Middle frontal gyrus (tissue), 1 donor: ENCODE results near the gene KLHL36.
A peak's percentile ranks its signal among the peaks of the same experiment; 100 is the strongest.
"Not testable (repeated sequence)": the region's sequence is repeated elsewhere in the genome, so short reads cannot be mapped to it uniquely, and the experiment has no call there.

Experiments
- DNase-seq: peaks from one replicate; pipeline ENCODE4 v3.0.0-alpha.2; 2015; ENCODE audit warnings: low spot score; ENCODE audit errors: extremely low spot score

KLHL36 gene

DNA sequence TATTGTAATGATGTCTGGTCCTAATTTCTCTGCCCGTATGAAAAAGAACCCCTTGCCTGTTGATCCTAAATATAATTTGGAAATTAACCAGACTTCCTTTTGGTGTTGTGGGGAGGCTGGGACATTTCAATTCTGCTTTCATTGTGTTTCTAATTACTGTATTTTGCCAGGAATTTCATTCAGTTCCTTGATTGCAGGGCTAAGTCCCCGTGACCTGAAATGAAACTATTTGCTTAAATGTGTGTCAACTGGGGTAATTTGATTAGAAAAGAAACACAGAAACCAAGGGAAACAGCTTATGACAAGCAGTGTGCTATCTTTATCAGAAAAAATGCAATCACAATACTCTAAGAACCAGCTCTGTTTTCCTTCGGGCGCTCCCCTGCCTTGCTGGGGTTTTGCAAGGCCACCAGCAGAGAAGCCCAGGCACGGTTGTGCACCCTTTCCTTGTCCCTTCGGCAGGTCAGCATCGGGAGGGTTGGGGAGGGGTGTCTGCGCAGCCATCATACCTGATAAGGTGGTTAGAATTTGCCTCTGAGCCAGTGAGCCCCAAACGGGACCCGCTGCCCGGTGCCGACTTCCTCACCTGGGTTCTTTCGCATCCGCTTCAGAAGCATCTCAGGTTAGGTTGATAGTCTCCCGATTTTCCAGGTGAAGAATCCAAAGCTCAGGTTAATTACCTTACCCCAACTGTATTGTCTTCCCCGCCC, 19.4 kb downstream of the KLHL36 start:
- DNase-seq, result no peak

DNA sequence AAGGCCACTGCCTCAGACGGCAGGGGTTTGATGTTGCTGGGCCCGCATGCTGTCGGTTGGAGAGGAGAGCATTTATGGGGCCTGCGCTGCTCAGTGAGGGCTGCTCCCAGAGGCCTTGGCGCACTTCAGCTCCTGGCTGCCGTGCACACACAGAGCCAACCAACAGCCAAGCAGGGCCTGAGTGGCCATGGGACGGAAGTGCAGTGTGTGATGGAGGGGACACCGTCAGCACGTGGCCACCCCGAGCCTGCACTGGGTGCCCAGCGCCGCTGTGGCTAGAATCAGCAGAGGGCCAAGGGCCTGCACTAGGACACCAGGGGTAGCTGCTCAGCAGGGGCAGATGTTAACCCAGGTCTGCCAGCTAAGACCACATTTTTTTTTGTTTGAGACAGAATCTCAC, 21.8 kb downstream of the KLHL36 start:
- no peak for DNase-seq

DNA sequence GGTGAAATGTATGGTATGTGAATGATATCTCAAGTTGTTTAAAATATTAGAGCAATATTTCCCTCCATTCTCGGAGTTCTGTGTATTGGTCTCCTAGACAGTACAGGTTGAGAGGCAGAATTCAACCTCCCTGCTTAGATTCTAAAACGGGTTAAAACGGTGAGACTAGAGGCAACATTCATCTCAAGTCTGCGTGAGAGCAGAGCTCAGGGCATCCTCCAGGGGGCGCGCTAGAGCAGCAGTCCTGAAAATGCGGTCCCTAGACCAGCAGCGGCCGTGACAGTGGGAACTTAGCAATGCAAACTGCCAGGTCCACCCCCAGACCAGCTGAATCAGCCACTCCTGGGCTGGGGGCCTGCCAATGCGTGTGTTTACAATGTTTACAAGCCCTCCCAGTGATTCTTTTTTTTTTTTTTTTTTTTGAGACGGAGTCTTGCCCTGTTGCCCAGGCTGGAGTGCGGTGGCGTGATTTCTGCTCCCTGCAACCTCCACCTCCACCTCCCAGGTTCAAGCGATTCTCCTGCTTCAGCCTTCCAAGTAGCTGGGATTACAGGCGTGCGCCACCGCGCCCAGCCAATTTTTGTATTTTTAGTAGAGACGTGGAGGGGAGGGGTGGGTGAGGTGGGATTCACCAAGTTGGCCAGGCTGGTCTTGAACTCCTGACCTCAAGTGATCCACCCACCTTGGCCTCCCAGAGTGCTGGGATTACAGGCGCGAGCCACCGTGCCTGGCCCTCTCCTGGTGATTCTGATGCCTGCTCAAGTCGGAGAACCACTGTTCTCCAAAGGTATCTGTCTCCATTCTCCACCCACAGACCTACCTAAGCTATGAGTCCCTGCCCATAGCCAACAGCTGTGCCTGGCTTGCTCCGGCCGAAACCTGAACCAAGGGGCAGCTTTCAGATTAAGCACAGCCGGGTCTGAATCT, 24.2 kb downstream of the KLHL36 start:
- DNase-seq, result peak; percentile 18

DNA sequence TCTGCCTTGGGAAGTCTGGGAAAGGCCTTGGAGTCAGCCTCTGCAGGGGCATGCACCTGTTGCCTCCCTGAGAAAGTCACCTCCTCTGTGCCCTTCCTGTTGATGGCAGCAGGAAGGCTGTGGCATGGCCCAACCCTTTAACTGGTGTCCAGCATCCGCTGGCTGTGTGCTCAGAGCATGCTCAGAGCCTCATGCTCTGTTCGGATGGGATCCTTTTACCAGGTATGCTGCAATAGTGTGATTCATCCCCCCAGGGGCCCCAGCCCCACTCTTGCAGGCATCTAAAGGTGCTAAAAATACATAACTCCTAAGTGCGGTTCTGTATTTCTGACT, 24.9 kb downstream of the KLHL36 start:
- no peak for DNase-seq

DNA sequence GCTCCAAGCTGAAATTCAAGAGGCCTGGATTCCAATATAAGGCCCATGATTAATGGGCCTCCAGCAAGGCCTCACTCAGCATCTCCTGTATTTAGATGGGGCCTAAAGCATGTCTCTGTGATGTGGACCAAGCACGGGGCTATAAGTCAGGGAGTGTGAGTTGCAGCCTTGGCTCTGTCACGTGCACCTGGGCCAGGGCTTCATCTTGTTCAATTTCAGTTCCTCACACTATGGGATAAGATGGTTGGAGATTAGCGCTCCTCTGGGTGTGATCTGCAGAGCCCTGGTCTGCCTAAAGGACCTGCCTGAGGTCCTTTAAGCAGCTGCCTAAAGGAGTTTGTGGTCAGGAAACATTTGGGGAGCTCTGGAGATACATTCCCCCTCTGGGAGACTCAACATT, 25.2 kb downstream of the KLHL36 start:
- no peak for DNase-seq

DNA sequence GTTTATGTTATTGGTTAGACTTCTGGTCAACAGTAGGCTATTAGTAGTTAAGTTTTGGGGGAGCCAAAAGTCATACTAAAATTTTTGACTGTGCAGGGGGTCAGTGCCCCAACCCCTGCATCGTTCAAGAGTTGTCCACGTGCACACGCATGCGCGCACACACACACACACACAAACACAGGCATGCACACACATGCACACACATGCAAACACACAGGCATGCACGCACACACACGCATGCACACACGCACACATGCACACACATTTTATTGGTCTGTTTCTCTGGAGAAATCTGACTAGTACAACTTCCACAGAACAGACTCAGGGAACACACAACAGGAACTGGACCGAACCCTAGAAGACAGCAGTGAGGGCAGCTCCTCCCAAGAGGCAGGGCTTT, 27.1 kb downstream of the KLHL36 start:
- no peak for DNase-seq

DNA sequence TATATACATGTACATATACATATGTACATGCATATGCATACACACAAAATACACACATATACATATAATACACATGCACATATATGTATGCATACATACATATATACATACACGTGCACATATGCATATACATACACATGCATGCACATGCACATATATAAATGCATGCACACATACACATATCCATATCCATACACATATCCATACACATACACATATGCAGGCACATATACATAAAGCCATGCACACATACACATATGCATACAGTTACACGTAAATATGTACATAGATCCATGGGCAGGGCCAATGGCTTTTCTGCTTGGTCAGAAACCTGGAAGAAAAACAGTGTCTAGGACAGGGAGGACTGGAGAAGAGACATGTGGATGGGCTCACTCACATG, 27.6 kb downstream of the KLHL36 start:
- DNase-seq, result no peak

DNA sequence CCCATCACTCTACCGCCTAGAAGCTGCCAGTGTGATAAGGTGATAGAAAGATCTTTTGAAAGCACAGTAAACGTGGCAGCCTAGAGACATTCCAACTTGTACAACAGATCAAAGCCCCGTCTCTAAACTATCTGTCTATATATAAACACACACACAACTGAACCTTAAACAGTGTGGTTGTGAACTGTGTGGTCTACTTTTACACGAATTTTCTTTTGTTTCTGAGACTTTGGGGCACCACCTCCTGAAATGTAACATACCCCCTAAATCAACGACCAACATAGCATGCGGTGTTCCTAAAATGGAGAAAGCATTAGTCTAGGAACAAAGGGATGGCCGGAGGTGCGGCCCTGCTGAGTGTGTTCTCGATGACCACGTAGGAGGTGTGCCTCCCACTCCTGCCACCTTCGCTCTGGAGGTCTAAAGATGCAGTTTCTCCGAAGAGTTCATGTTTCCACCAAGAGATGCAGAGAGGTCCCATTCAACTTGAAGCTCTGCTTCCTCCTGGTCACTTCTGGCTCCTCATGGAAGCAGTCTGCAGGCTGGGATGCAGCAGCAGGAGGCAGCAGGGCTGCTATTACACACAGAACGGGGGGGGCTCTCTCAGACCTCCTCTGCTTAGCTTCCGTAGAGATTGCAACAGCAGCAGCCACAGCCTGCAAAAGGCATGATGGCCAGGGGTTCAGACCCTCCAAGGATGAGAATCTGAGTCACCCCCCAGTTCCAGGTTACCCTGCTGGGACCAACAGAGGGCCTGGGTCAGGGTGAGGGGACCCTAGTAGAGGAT, 28.9 kb downstream of the KLHL36 start:
- DNase-seq, result no peak

DNA sequence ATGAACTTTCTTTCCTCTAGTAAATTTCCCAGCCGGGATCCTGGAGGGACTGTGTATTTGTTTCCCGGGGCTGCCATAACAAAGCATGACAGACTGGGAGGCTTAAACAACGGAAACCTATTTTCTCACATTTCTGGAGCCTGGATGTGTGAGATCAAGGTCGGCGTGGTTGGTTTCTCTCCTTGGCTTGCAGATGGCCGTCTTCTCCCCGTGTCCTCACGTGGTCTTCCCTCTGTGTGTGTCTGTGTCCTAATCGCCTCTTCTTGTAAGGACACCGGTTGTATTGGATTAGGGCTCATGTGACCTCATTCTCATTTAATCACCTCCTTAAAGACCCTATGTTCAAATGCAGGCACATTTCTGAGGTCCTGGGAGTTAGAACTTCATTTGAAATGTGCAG, 29.5 kb downstream of the KLHL36 start:
- DNase-seq, result no peak

DNA sequence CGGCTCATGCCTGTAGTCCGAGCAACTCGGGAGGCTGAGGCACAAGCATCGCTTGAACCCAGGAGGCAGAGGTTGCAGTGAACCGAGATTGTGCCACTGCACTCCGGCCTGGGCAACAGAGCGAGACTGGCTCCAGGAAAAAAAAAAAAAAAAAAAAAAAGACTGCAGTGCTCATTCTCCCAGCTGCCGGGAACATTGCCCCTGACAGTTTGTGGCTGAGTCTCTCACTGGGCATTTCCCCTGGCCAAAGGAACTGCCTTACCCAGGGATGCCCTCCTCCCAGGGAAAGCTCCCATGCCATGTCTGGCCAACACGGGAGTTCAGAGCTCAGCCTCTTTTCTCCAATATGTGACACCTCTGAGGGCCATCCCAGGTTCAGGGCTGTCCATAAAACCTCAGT, 30.2 kb downstream of the KLHL36 start:
- DNase-seq, result no peak

DNA sequence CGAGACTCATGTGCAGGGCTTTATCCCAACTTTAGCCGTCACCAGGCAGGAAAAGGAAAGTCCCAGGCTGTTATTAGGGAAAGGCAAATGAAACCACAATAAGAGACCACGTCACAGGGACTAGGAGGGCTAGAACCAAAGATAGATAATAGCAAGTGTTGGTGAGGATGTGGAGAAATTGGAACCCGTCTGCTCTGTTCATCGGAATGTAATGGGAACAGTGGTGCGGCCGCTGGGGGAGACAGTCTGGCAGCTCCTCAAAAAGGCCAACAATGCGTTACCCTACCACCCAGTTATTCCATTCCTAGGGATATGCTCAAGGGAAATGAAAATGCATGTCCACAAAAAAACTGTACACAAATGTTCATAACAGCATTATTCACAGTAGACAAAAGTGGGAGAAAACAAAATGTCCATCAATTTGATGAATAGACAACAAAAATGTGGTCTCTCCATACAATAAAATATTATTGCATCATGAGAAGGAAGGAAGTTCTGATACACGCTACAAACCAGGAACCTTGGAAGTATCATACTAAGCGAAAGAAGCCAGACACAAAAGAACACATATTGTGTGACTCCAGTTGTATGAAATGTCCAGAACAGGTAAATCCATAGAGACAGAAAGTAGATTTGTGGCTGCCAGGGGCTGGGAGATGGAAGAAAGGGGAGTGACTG, 32.0 kb downstream of the KLHL36 start:
- DNase-seq, result no peak

DNA sequence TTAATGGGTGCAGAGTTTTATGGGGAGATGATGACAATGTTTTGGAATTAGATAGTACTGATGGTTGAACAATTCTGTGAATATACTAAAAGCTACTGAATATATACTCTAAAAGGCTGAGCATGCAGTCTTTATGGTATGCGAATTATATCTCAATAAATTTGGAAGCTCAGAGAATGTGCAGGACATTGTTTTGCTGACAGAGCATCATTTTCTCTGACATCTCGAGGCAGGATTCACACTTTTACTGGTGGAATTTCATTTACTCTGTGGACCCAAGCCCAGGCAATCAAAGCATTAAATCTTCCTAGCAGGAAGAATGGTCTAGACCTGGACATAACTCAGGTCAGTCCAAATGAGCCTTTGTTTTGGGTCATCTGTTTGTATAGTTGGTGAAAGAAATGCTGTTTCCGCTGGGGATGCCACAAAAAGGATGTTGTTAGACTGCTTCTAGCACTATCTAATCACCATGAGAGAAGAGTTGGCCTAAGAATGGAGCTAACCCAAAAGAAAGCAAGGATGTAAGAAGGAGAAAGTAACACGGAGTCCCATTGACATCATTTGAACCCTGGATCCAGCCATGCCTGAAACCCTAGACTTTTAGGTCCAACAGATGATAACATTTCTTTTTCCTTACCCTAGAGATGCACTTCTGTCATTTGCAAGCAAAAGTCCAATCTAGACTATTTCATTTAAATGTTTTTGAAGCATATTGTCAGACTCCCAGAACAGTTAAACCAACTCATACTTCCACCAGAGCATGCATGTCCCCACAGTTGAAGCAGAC, 32.7 kb downstream of the KLHL36 start:
- no peak for DNase-seq

DNA sequence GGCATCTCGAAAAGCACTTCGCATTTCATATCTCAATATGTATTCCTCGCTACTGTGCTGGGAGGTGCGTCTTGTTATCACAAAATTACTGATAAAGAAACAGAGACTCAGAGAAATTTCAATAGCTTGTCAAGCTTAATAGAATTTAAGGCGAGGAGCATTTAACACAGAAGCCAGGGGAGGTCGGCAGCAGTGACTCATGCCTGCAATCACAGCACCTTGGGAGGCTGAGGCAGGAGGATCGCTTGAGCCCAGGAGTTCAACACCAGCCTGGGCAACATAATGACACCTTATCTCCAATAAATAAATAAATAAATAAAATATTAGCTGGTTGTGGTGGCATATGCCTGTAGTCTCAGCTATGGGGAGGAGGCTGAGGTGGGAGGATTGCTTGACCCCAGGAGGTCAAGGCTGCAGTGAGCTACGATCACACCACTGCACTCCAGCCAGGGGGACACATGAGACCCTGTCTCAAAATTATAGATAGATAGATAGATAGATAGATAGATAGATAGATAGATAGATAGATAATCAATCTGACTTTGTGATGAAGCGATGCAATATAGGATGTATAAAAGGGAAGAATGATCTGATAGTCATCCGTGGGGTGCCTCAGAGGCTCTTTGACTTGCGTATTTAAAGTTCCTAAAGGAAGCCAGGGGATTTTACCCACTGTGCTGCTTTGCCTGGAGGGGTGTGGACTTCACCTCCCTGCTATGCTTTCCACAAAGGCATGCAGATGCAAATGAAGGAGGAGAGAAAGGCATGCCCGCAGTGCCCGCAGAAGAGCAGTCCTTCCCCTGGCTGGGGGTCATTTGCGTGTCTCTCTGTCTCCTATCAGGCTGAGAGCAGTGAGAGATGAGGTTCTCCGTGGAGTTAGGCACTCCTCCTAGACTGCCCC, 35.6 kb downstream of the KLHL36 start:
- no peak for DNase-seq

DNA sequence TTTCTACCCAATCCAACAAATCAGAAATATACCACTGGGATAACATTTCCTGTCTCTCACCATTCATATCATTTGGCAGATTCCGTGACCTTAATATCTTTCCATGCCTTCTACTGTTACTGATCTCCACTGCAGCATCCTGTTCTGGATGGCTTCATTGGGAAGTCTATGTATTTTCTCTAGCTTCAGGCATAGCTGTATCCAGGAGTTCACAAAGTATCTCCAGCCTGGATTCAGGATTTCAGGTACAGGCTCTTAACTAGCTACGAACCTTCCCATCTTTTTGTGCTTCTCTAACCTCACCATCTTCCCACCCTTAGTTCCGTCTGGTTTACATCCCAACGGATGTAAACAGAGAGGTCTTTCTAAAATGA, 36.3 kb downstream of the KLHL36 start:
- DNase-seq, result no peak

DNA sequence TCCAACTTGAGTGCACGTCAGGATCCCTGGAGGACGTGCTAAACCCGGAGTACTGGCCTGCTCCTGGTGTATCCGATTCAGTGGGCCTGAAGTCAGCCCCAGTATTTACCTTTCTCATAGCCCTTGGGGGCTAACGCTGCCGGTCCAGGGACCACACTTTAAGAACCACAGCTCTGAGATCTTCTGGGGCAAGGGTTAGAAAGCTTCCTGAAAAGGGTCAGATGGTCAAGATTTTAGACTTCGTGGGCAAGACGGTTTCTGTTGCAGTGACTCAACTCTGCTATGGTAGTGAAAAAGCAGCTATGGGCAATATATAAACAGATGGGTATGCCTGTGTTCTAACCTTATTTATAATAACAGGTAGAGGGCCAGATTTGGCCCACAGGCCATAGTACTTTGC, 36.9 kb downstream of the KLHL36 start:
- DNase-seq, result no peak

DNA sequence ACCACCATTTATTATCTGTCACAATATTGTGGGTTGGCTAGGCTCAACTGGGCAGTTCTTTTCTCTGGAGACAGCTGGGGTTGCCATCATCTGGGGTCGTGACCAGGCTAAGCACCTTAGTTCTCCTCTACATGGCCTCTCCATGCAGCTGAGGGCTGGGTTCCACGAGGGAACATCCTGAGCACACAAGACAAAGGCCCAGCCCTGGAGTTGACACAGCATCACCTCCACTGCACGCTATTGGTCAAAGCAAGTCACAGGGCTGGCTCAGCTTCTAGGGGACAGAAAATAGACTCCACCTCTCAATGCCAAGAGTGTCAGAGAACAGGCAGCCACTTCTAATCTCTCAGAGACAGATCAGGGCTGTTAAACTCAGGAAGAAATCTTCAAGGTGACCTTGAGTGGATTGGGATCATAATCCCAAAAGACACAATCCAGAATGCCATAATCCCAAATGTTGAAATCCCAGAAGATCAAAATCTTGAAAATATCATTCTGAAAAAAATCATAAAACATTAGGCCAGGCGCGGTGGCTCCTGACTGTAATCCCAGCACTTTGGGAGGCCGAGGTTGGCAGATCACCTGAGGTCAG, 38.5 kb downstream of the KLHL36 start:
- DNase-seq, result no peak

DNA sequence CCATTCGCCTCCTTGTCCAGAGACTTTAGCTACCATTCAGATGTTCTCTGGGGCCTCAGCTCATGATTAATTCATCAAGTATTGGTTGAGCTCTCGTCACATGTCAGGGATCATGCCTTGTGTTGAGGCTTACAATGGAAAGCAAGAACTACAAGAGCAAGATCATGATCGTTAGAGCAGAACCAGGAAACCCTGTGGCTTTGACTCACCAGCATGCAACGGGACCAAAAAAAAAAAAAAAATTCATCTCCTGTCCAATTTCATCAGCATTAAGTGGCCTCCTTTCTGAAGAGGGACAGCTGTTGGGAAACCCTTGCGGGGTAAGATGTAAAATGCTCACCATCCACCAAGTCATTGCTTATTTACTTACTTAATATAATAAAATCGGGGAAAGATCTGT, 39.4 kb downstream of the KLHL36 start:
- DNase-seq, result no peak

DNA sequence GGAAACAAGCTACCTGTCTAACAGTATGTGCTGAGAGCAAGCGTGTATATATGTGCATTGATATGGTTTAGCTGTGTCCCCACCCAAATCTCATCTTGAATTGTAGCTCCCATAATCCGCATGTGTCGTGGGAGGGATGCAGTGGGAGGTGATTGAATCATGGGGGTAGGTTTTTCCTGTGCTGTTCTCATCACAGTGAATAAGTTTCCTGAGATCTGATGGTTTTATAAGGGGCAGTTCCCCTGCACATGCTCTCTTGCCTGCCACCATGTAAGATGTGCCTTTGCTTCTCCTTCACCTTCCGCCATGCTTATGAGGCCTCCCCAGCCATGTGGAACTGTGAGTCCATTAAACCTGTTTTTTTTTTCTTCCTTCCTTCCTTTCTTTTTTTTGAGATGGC, 39.9 kb downstream of the KLHL36 start:
- not testable (repeated sequence) for DNase-seq

DNA sequence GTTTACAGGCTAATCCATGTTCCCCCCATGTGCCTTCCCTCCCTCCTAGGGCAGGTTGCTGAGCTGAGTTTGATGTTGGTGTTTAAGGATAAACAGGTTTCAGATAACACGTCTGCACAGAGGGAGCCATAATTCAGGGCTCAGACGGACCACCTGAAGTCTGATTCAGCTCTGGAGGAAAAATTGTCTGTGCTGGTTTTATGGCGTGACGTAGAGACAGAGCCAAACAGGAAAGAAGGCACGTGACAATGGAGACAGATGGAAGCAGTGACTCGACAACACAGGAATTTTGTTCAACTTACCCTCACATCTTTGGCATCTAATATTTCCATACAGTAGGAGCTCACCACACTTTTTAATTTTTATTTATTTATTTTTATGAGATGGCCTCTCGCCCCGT, 40.8 kb downstream of the KLHL36 start:
- no peak for DNase-seq
